IMR-90 (cell line): ENCODE data around the gene DDOST.

Experiments used
- BHLHE40 ChIP-seq: fragments of 150-350 bp; IDR thresholded peaks from 2 replicates; pipeline ENCODE4 v1.6.1; 2016; ENCODE audit warnings: mild to moderate bottlenecking, low read depth, low read length
- CEBPB ChIP-seq: IDR thresholded peaks from 2 replicates; pipeline ENCODE4 v1.6.1; 2012; ENCODE audit warnings: low read depth, low read length, improper control_type of control experiment
- CHD1 ChIP-seq: IDR thresholded peaks from 2 replicates; pipeline ENCODE4 v1.6.1; 2012; ENCODE audit warnings: low read depth, low read length, improper control_type of control experiment
- CTCF ChIP-seq: conservative IDR thresholded peaks from 2 replicates; pipeline ENCODE4 v1.5.1; 2012; ENCODE audit warnings: mild to moderate bottlenecking, low read depth, low read length, improper control_type of control experiment
- MAFK ChIP-seq: IDR thresholded peaks from 2 replicates; pipeline ENCODE4 v1.6.1; 2012; ENCODE audit warnings: low read depth, low read length, improper control_type of control experiment
- NFE2L2 ChIP-seq: fragments of 150-350 bp; IDR thresholded peaks from 2 replicates; pipeline ENCODE4 v1.6.1; 2016; ENCODE audit warnings: low read depth, mild to moderate bottlenecking, low read length
- POLR2A ChIP-seq: IDR thresholded peaks from 2 replicates; pipeline ENCODE4 v1.6.1; 2012; ENCODE audit warnings: mild to moderate bottlenecking, low read depth, low read length
- RAD21 ChIP-seq: IDR thresholded peaks from 2 replicates; pipeline ENCODE4 v1.6.1; 2012; ENCODE audit warnings: low read length, improper control_type of control experiment
- RCOR1 ChIP-seq: IDR thresholded peaks from 2 replicates; pipeline ENCODE4 v1.6.1; 2012; ENCODE audit warnings: mild to moderate bottlenecking, low read length, improper control_type of control experiment; ENCODE audit not compliant: insufficient replicate concordance
- RFX5 ChIP-seq: IDR thresholded peaks from 2 replicates; pipeline ENCODE4 v1.8.0; 2012; ENCODE audit warnings: low read depth, mild to moderate bottlenecking, low read length, moderate library complexity
- SMC3 ChIP-seq: fragments of 150-350 bp; IDR thresholded peaks from 2 replicates; pipeline ENCODE4 v1.6.1; 2016; ENCODE audit warnings: low read depth, mild to moderate bottlenecking, antibody characterized with exemption, low read length, moderate library complexity
- TF ChIP-seq, protein P1 (sequence below): fragments of 150-350 bp; IDR thresholded peaks from 2 replicates; pipeline ENCODE4 v1.6.1; 2016; ENCODE audit warnings: low read depth, mild to moderate bottlenecking, low read length, moderate library complexity, borderline replicate concordance
- TF ChIP-seq, protein P2 (sequence below): fragments of 150-350 bp; IDR thresholded peaks from 2 replicates; pipeline ENCODE4 v1.6.1; 2017; ENCODE audit warnings: mild to moderate bottlenecking, antibody characterized with exemption, low read length, low read depth

DNA sequence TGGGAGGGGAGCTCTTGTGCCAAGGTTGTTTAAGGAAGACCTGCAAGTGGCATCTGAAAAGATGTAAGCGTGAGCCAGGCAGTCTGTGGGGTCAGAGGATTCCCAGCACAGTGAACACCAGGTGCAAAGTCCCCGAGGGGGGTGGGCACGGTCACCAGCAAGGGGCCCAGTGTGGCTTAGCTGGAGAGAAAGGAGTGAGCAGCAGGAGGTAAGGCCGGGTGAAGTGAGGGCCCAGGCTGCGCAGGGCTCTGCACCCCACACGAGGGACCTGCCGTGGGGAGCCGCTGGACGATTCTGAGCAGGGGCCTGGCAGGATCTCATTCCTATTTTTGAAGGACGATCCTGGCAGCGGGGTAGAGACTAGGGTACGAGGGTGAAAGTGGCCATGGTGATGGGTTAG, 4.1 kb downstream of the DDOST start:
- TF ChIP-seq POLR2A (no peak), CTCF (no peak), RAD21 (no peak), RFX5 (no peak), CEBPB (no peak), MAFK (no peak), NFE2L2 (no peak), SMC3 (no peak), RCOR1 (no peak), BHLHE40 (no peak), CHD1 (no peak)
- TF ChIP-seq, protein P1, sequence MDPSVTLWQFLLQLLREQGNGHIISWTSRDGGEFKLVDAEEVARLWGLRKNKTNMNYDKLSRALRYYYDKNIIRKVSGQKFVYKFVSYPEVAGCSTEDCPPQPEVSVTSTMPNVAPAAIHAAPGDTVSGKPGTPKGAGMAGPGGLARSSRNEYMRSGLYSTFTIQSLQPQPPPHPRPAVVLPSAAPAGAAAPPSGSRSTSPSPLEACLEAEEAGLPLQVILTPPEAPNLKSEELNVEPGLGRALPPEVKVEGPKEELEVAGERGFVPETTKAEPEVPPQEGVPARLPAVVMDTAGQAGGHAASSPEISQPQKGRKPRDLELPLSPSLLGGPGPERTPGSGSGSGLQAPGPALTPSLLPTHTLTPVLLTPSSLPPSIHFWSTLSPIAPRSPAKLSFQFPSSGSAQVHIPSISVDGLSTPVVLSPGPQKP, result no peak
- TF ChIP-seq, protein P2, sequence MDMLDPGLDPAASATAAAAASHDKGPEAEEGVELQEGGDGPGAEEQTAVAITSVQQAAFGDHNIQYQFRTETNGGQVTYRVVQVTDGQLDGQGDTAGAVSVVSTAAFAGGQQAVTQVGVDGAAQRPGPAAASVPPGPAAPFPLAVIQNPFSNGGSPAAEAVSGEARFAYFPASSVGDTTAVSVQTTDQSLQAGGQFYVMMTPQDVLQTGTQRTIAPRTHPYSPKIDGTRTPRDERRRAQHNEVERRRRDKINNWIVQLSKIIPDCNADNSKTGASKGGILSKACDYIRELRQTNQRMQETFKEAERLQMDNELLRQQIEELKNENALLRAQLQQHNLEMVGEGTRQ, result no peak
